SK-N-SH (cell line): ENCODE data around the gene JAM2.

Source experiments
- CTCF ChIP-seq: fragments of 200-600 bp; sonication (generic); IDR thresholded peaks from 2 replicates; pipeline ENCODE4 v1.6.1; 2017; ENCODE audit warnings: antibody characterized with exemption, mild to moderate bottlenecking, moderate library complexity
- EZH2phosphoT487 ChIP-seq: fragments of 200-600 bp; sonication (generic); IDR thresholded peaks from 2 replicates; pipeline ENCODE4 v1.6.1; 2017; ENCODE audit warnings: low read depth, mixed run types, mild to moderate bottlenecking, antibody characterized with exemption, moderate library complexity, borderline replicate concordance
- MAX ChIP-seq: IDR thresholded peaks from 2 replicates; pipeline ENCODE4 v1.4.0; 2012; ENCODE audit warnings: low read depth
- MEF2A ChIP-seq: IDR thresholded peaks from 2 replicates; pipeline ENCODE4 v1.4.0; 2012; ENCODE audit warnings: low read depth, borderline replicate concordance
- NFIC ChIP-seq: IDR thresholded peaks from 2 replicates; pipeline ENCODE4 v1.4.0; 2012; ENCODE audit warnings: borderline replicate concordance
- RAD21 ChIP-seq: IDR thresholded peaks from 2 replicates; pipeline ENCODE4 v1.6.1; 2012; ENCODE audit warnings: mild to moderate bottlenecking, low read length
- SMC3 ChIP-seq: IDR thresholded peaks from 2 replicates; pipeline ENCODE4 v1.6.1; 2012; ENCODE audit warnings: low read depth, low read length, improper control_type of control experiment
- TEAD4 ChIP-seq: IDR thresholded peaks from 2 replicates; pipeline ENCODE4 v1.4.0; 2012; ENCODE audit warnings: mild to moderate bottlenecking, borderline replicate concordance; ENCODE audit not compliant: insufficient read depth

GRCh38 chr21:25660233-25660632, 21.2 kb downstream of the JAM2 start:
- no peak for TF ChIP-seq CTCF
- no peak for TF ChIP-seq MAX
- no peak for TF ChIP-seq EZH2phosphoT487
- no peak for TF ChIP-seq MEF2A
- no peak for TF ChIP-seq TEAD4
- no peak for TF ChIP-seq RAD21
- no peak for TF ChIP-seq NFIC
- TF ChIP-seq SMC3 = no peak
